Cardiac fibroblast (primary cell): ENCODE data around the gene ATXN3.

Source experiments
- DNase-seq, 2 donors: peaks; one replicate each; pipeline versions ENCODE4 v3.0.0 to v3.0.0-alpha.2; 2010; ENCODE audit warnings: low read depth in 2 of 2
- H3K4me3 ChIP-seq, 2 donors: replicated peaks in 1 of 2; 1 replicate in 1 of 2; 2 replicates in 1 of 2; pipeline ENCODE4 v1.5.1; 2011; ENCODE audit warnings: low read depth in 2 of 2, low read length in 2 of 2, mild to moderate bottlenecking in 2 of 2, moderate library complexity in 1 of 2
- TF ChIP-seq, protein P1 (sequence below): IDR thresholded peaks from one replicate; pipeline ENCODE4 v1.5.1; 2011; ENCODE audit warnings: low read depth, mild to moderate bottlenecking, low read length, inconsistent platforms

ATXN3 gene

DNA sequence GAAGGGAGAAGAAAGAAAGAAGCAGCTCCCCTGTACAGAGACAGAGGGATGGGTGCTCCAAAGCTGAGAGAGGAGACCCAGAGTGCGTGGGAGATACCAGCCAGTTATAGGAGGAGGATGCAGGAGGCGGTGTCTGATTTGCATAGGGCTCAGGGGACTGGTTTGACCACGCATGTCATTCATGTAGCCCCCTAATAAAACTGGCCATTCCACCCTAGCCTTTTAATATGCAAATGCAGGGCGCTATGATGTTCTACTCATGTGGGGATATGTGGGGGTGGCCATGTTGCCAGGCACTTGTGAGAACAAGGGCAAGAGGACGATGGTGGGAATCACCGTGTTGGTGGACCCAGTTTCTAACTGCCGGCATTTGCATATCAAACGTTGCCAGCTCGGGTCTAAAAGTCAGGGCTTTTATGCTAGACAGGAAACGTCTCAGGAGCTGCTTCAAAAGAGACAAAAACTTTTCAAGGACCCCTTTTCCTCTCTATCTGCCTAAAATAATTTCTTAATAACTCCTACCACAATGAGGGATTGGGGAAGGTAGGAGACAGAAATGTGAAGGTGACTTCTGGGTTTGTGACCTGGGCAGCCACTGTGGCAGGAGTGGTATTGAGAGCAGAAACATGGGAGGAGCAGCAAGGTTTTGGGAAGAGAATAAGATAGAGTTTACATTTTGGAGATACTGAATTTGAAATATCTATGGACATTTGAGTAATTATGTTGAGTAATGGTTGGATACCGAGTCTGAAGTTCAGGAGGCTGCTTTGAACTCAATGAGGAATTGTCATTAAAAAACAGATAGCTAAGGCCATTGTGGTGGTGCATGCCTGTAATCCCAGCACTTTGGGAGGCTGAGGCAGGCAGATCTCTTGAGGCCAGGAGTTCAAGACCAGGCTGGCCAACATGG, 2.2 kb upstream of the ATXN3 start:
- H3K4me3 ChIP-seq = no peak overlapping the region
- TF ChIP-seq, protein P1, sequence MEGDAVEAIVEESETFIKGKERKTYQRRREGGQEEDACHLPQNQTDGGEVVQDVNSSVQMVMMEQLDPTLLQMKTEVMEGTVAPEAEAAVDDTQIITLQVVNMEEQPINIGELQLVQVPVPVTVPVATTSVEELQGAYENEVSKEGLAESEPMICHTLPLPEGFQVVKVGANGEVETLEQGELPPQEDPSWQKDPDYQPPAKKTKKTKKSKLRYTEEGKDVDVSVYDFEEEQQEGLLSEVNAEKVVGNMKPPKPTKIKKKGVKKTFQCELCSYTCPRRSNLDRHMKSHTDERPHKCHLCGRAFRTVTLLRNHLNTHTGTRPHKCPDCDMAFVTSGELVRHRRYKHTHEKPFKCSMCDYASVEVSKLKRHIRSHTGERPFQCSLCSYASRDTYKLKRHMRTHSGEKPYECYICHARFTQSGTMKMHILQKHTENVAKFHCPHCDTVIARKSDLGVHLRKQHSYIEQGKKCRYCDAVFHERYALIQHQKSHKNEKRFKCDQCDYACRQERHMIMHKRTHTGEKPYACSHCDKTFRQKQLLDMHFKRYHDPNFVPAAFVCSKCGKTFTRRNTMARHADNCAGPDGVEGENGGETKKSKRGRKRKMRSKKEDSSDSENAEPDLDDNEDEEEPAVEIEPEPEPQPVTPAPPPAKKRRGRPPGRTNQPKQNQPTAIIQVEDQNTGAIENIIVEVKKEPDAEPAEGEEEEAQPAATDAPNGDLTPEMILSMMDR = no peak
- DNase-seq = no peak

DNA sequence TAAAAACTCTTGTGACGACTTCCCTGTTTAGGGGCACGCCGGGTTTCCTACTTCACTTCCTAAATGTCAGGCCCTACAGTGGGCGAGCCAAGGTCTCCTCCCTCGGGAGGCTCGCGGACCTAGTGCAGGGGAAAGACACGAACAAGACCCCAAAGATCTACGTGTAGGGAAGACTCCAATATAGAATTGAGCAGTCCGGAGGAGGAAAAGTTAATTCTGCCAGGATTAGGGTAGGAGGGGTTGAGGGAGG, 564 bp downstream of the ATXN3 start:
- peak; percentile 69 to 76 for DNase-seq

DNA sequence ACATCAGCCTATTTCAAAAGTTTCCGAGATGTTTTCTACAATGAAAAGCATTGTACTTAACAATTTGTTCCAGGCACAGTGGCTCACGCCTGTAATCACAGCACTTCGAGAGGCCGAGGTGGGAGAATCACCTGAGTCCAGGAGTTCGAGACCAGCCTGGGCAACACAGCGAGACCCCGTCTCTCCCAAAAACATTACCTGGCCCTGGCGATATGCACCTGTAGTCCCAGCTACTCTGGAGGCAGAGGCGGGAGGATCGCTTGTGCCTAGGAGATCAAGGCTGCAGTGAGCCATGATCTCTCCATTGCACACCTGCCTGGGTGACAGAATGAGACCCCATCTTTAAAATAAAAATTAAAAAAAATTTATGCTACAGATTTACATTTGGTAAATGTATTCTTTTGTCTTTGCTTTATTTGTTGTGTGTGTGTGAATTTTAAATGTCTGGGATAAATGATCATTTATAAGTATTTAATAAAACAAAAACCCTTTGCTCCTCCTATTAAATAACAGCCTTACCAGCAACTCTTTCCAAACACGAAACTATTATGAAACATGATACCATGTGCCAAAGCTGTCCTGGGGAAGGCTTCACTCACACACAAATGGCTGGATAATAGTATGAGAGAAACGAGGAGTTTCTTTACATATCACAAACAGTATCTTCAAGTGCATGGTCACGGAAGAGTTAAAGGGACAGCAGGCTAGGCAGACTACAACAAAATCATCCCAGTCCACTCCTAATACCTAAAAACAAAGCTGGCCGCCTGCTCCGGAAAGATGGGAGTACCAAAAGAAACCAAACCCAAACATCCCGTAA, 1.1 kb downstream of the ATXN3 start:
- DNase-seq = no peak
- TF ChIP-seq, protein P1 = no peak
- H3K4me3 ChIP-seq = peak overlapping the region; percentile 75 to 80

More for the DNA sequence above, 564 bp downstream of the ATXN3 start:
- H3K4me3 ChIP-seq = peak overlapping the region; percentile 75 to 80
- TF ChIP-seq, protein P1 = no peak

DNA sequence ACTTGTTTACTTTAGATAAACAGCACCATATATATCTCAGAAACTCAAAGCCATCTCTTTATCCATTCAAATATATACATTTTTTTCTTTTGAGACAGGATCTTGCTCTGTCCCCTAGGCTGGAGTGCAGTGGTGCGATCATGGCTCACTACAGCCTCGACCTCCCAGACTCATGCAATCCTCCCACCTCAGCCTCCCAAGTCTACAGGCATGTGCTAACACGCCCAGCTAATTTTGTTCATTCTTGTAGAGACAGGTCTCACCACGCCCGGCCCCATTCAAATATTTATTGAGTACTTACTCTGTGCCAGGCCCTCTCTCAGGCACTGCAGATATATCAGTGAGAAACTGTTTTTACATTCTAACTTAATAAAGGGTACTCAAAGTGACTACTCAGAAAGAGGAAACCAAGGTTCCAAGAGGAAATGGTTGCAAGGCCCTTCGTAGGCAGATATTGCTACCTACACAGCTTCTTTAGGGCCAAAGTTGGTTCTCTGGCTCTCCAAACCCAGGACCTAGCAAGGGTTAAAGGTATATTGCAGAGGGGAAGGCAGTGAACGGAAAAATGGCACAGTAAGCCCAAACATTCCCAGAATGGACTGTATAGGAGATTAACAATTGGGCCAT, 2.9 kb downstream of the ATXN3 start:
- no peak overlapping the region for H3K4me3 ChIP-seq
- DNase-seq = no peak
- TF ChIP-seq, protein P1 = no peak

DNA sequence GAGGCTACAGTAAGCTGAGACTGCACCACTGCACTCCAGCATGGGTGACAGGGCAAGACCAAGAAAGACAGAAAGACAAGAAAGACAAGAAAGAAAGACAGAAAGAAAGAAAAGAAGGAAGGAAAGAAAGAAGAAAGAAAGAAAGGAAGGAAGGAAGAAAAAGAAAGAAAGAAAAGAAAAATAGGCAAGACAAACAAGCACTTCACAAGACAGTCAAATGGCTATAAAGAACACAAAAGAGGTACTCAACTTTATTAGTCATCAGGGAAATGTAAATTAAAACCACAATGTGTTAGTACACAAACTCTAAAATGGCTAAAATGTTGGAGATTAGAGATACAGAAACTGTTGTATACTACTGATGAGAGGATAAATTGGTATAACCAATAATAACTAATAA, 6.6 kb downstream of the ATXN3 start:
- H3K4me3 ChIP-seq = no peak overlapping the region
- no peak for DNase-seq
- TF ChIP-seq, protein P1 = no peak

DNA sequence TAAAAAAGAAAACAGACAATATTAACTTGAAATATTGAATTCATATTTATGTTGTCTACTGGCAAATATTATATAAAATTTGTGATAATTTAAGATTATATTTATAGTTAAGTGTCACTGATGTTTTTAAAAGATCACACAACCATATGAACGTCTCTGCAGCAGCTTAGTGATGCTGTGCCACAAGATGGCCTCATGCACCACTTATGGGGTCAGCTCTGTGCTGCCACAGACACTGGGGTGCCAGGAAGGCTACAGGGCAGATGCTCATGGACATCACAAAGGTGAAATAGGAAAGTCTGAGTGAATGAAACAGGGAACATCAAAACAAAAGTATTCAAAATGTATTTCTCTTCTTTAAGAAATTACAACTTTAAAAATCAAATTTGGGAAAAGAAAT, 13.1 kb downstream of the ATXN3 start:
- no peak overlapping the region for H3K4me3 ChIP-seq
- TF ChIP-seq, protein P1 = no peak
- peak in 1 of 2 donors; percentile 10 for DNase-seq
